SK-N-SH (cell line): ENCODE data around the gene SHF. TPM values are rescaled to one million over a fixed set of nuclear protein-coding genes. Genes with fewer than 3 reads are reported as not detected.

Experiments used
- CTCF ChIA-PET: fragments of 300-600, 350-600 bp; formaldehyde crosslinking; extraction: SDS; loops from one replicate; lab custom pipeline; 2021; lab: Yijun Ruan, JAX
- POLR2A ChIA-PET: fragments of 350-600 bp; sonication (Branson Sonifier 250); formaldehyde crosslinking; extraction: SDS; loops from one replicate; lab custom pipeline; 2020; ENCODE audit warnings: antibody characterized with exemption, inconsistent platforms; lab: Yijun Ruan, JAX
- DNase-seq: peaks from one replicate; pipeline ENCODE4 v3.0.0; 2012
- H2AFZ ChIP-seq: fragments of 200-600 bp; sonication (generic); 2 replicates; pipeline ENCODE4 v1.8.1; 2016; ENCODE audit warnings: antibody characterized with exemption, mild to moderate bottlenecking, low read depth
- H3F3A ChIP-seq: fragments of 200-600 bp; sonication (generic); replicated peaks from 2 replicates; pipeline ENCODE3; 2016; ENCODE audit warnings: antibody characterized with exemption, mild to moderate bottlenecking; ENCODE audit not compliant: insufficient read depth
- H3K27ac ChIP-seq, 2 experiments: fragments of 200-500 bp in 1 of 2; fragments of 200-600 bp in 1 of 2; sonication (Bioruptor generic) in 1 of 2; sonication (generic), shearing (Covaris generic) in 1 of 2; 2 replicates each; pipeline versions ENCODE4 v1.5.1 to v1.6.1; 2014 to 2016; ENCODE audit warnings: low read depth in 2 of 2, inconsistent platforms in 1 of 2, low read length in 1 of 2, mild to moderate bottlenecking in 1 of 2, mixed read lengths in 1 of 2
- H3K27me3 ChIP-seq: fragments of 200-600 bp; sonication (generic), shearing (Covaris generic); 2 replicates; pipeline ENCODE4 v1.6.1; 2016; ENCODE audit warnings: mixed run types; ENCODE audit not compliant: insufficient read depth
- H3K36me3 ChIP-seq, 2 experiments: fragments of 200-500 bp in 1 of 2; fragments of 200-600 bp in 1 of 2; sonication (Bioruptor generic) in 1 of 2; sonication (generic) in 1 of 2; replicated peaks in 1 of 2; 2 replicates each; pipeline versions ENCODE3 to v1.5.1; 2014 to 2016; ENCODE audit warnings: low read length in 1 of 2, mild to moderate bottlenecking in 1 of 2; ENCODE audit not compliant: insufficient read depth in 2 of 2, control insufficient read depth in 1 of 2
- H3K4me1 ChIP-seq, 2 experiments: fragments of 200-500 bp in 1 of 2; fragments of 200-600 bp in 1 of 2; sonication (Bioruptor generic) in 1 of 2; sonication (generic), shearing (Covaris generic) in 1 of 2; 2 replicates each; pipeline versions ENCODE4 v1.5.1 to v1.6.1; 2014 to 2016; ENCODE audit warnings: low read depth in 1 of 2, low read length in 1 of 2, mixed run types in 1 of 2; ENCODE audit not compliant: insufficient read depth in 2 of 2, control insufficient read depth in 1 of 2
- H3K4me2 ChIP-seq: fragments of 200-600 bp; sonication (generic), shearing (Covaris generic); 2 replicates; pipeline ENCODE4 v1.6.1; 2017; ENCODE audit warnings: mixed run types
- H3K4me3 ChIP-seq, 2 experiments: fragments of 200-500 bp in 1 of 2; fragments of 200-600 bp in 1 of 2; sonication (Bioruptor generic) in 1 of 2; sonication (generic), shearing (Covaris generic) in 1 of 2; 2 replicates each; pipeline versions ENCODE4 v1.5.1 to v1.8.1; 2014 to 2016; ENCODE audit warnings: low read depth in 2 of 2, inconsistent platforms in 1 of 2, low read length in 1 of 2, mild to moderate bottlenecking in 1 of 2, mixed read lengths in 1 of 2, moderate library complexity in 1 of 2
- H3K79me2 ChIP-seq: fragments of 200-600 bp; sonication (generic); 2 replicates; pipeline ENCODE4 v1.8.1; 2017; ENCODE audit warnings: mild to moderate bottlenecking; ENCODE audit not compliant: insufficient read depth
- H3K9ac ChIP-seq: fragments of 200-600 bp; sonication (generic); 2 replicates; pipeline ENCODE4 v1.6.1; 2017; ENCODE audit warnings: mixed run types
- H3K9me2 ChIP-seq: fragments of 200-600 bp; sonication (generic); 2 replicates; pipeline ENCODE4 v1.6.1; 2017; ENCODE audit warnings: mixed run types
- H3K9me3 ChIP-seq: fragments of 200-600 bp; sonication (generic); 2 replicates; pipeline ENCODE4 v1.6.1; 2017; ENCODE audit warnings: mixed run types, mild to moderate bottlenecking, moderate library complexity
- H4K20me1 ChIP-seq: fragments of 200-600 bp; sonication (generic); 2 replicates; pipeline ENCODE4 v1.6.1; 2017; ENCODE audit warnings: mild to moderate bottlenecking, mixed run types; ENCODE audit not compliant: insufficient read depth
- ELF1 ChIP-seq: IDR thresholded peaks from 2 replicates; pipeline ENCODE4 v1.4.0; 2012
- EZH2phosphoT487 ChIP-seq: fragments of 200-600 bp; sonication (generic); IDR thresholded peaks from 2 replicates; pipeline ENCODE4 v1.6.1; 2017; ENCODE audit warnings: low read depth, mixed run types, mild to moderate bottlenecking, antibody characterized with exemption, moderate library complexity, borderline replicate concordance
- FOXM1 ChIP-seq: IDR thresholded peaks from 2 replicates; pipeline ENCODE4 v1.4.0; 2012; ENCODE audit warnings: low read depth, mild to moderate bottlenecking
- GABPA ChIP-seq: IDR thresholded peaks from 2 replicates; pipeline ENCODE4 v1.4.0; 2012; ENCODE audit warnings: low read depth, mild to moderate bottlenecking
- GATA2 ChIP-seq: sonication (generic); formaldehyde crosslinking; IDR thresholded peaks from 2 replicates; pipeline ENCODE4 v1.5.0; 2020; ENCODE audit warnings: mild to moderate bottlenecking, missing genetic modification reagents
- NFIC ChIP-seq: IDR thresholded peaks from 2 replicates; pipeline ENCODE4 v1.4.0; 2012; ENCODE audit warnings: borderline replicate concordance
- NRF1 ChIP-seq: IDR thresholded peaks from 2 replicates; pipeline ENCODE4 v1.6.1; 2012; ENCODE audit warnings: low read depth, mild to moderate bottlenecking, low read length
- RCOR1 ChIP-seq: fragments of 150-350 bp; IDR thresholded peaks from 2 replicates; pipeline ENCODE4 v1.6.1; 2017; ENCODE audit warnings: antibody characterized with exemption, low read length
- RFX5 ChIP-seq: IDR thresholded peaks from 2 replicates; pipeline ENCODE4 v1.6.1; 2012; ENCODE audit warnings: mild to moderate bottlenecking, improper control_type of control experiment, low read length
- SIN3A ChIP-seq: IDR thresholded peaks from 2 replicates; pipeline ENCODE4 v1.6.1; 2012; ENCODE audit warnings: low read depth, mild to moderate bottlenecking, low read length, moderate library complexity, borderline replicate concordance
- SMC3 ChIP-seq: IDR thresholded peaks from 2 replicates; pipeline ENCODE4 v1.6.1; 2012; ENCODE audit warnings: low read depth, low read length, improper control_type of control experiment
- TCF12 ChIP-seq: IDR thresholded peaks from 2 replicates; pipeline ENCODE4 v1.4.0; 2012
- TEAD4 ChIP-seq: IDR thresholded peaks from 2 replicates; pipeline ENCODE4 v1.4.0; 2012; ENCODE audit warnings: mild to moderate bottlenecking, borderline replicate concordance; ENCODE audit not compliant: insufficient read depth
- YY1 ChIP-seq: IDR thresholded peaks from 2 replicates; pipeline ENCODE4 v1.4.0; 2012; ENCODE audit warnings: low read depth, mild to moderate bottlenecking
- WGBS: methylation state at CpG from one replicate; pipeline ENCODE4 v1.1.6; 2017; ENCODE audit warnings: low lambda C conversion rate; 5-methylcytosine and 5-hydroxymethylcytosine counted together
- polyA plus RNA-seq, 3 experiments: library from polyadenylated mRNA; depleted of rRNA; stranded (reverse); fragments of >200 nt; gene quantifications; 2 replicates each; pipeline ENCODE4 v1.2.3, GENCODE V29; 2012
- TF ChIP-seq, protein P1 (sequence below): IDR thresholded peaks from 2 replicates; pipeline ENCODE4 v1.4.0; 2012; ENCODE audit warnings: low read depth, borderline replicate concordance
- TF ChIP-seq, protein P2 (sequence below): IDR thresholded peaks from 2 replicates; pipeline ENCODE4 v1.4.0; 2012; ENCODE audit warnings: low read depth, borderline replicate concordance
- TF ChIP-seq, protein P3 (sequence below): fragments of 150-350 bp; IDR thresholded peaks from 2 replicates; pipeline ENCODE4 v1.6.1; 2016; ENCODE audit warnings: mild to moderate bottlenecking, low read depth, low read length
- TF ChIP-seq, protein P4 (sequence below): IDR thresholded peaks from 2 replicates; pipeline ENCODE4 v1.4.0; 2012; ENCODE audit warnings: low read depth
- TF ChIP-seq, protein P5 (sequence below): IDR thresholded peaks from 2 replicates; pipeline ENCODE4; 2012

The SHF gene
- polyA plus RNA-seq, 1 of the 3 experiments (the other 2 are of a cell fraction), result 5.5 TPM

DNA sequence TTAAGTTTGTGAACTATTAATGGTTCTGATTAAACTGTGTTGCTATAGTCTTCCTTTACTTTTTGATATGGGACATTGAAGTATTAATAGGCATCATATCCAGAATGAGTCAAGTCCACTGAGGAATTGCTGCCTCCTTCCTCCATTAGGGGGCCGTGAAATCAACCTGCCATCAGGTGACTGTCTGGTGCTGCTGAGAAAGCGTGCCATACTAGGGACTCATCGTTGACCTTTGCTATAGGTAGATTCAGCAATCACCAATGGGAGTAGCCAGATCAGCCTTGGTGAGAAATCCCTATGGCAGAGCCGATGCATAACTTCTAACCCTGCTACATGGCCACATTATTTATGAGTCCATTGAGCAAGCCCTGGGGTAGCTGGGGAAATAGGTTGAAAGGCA lies 34.2 kb upstream of the SHF start (continued):
- TF ChIP-seq, protein P1, sequence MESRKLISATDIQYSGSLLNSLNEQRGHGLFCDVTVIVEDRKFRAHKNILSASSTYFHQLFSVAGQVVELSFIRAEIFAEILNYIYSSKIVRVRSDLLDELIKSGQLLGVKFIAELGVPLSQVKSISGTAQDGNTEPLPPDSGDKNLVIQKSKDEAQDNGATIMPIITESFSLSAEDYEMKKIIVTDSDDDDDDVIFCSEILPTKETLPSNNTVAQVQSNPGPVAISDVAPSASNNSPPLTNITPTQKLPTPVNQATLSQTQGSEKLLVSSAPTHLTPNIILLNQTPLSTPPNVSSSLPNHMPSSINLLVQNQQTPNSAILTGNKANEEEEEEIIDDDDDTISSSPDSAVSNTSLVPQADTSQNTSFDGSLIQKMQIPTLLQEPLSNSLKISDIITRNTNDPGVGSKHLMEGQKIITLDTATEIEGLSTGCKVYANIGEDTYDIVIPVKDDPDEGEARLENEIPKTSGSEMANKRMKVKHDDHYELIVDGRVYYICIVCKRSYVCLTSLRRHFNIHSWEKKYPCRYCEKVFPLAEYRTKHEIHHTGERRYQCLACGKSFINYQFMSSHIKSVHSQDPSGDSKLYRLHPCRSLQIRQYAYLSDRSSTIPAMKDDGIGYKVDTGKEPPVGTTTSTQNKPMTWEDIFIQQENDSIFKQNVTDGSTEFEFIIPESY, result no peak
- TF ChIP-seq EZH2phosphoT487 (no peak), NRF1 (no peak), TCF12 (no peak), SIN3A (no peak), RFX5 (no peak)

DNA sequence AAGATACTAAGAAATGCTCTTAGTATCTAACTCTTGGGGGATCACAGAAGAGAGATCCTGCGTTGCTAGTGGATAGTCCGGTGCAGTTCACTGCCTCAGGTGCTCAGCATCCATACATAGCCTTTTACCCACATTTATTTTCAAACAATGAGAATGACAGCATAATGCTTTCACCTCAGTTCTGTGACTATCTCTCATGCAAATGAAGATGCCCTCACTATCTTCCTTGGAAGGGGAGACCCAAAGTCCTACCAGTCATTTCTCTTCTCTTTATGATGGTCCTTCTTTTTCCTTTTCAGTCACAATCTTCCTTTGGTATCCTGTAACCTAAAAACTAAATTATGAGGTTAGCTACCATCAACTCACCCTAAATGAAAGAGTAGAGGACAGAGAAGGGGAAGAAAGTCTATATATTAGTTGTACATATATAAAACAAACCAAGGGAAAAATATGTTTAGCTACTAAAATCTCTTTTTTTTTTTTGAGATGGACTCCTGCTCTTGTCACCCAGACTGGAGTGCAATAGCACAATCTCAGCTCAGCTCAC lies 33.4 kb upstream of the SHF start:
- POLR2A ChIA-PET, result no interaction called here

More for the DNA sequence above, 33.4 kb upstream of the SHF start:
- DNase-seq, result no peak
- Histone ChIP-seq H3K9me2 (no peaks in the 10 kb centered on the region), H3F3A (no peaks in the 10 kb centered on the region), H3K27me3 (peaks cover 5% of the 10 kb centered on the region; the same call in 1 of the 2 replicates), H3K9me3 (no peaks in the 10 kb centered on the region), H3K4me3 (no peak overlapping the region), H3K36me3 (no peaks in the 10 kb centered on the region), H3K4me2 (no peak overlapping the region), H4K20me1 (no peaks in the 10 kb centered on the region), H2AFZ (no peak overlapping the region), H3K27ac (no peak overlapping the region), H3K9ac (no peak overlapping the region), H3K4me1 (no peaks in the 10 kb centered on the region), H3K79me2 (no peaks in the 10 kb centered on the region)
- 81% methylated on average over 2 of the region's 2 CpGs for WGBS
- CTCF ChIA-PET, result interaction anchor here (1.0 to 2.1 kb wide), 2 partner anchors 11 to 16 kb away, joined by 6 read pairs; no protein-coding TSS in a partner anchor
- no peak for TF ChIP-seq NRF1
- TF ChIP-seq GATA2 (CRISPR knock-in tag), result no peak
- TF ChIP-seq TEAD4, result no peak
- TF ChIP-seq NFIC, result no peak
- TF ChIP-seq, protein P2, sequence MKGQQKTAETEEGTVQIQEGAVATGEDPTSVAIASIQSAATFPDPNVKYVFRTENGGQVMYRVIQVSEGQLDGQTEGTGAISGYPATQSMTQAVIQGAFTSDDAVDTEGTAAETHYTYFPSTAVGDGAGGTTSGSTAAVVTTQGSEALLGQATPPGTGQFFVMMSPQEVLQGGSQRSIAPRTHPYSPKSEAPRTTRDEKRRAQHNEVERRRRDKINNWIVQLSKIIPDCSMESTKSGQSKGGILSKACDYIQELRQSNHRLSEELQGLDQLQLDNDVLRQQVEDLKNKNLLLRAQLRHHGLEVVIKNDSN, result no peak
- TF ChIP-seq TCF12, result no peak
- no peak for TF ChIP-seq RFX5
- no peak for TF ChIP-seq ELF1
- TF ChIP-seq SMC3, result no peak
- TF ChIP-seq, protein P3, sequence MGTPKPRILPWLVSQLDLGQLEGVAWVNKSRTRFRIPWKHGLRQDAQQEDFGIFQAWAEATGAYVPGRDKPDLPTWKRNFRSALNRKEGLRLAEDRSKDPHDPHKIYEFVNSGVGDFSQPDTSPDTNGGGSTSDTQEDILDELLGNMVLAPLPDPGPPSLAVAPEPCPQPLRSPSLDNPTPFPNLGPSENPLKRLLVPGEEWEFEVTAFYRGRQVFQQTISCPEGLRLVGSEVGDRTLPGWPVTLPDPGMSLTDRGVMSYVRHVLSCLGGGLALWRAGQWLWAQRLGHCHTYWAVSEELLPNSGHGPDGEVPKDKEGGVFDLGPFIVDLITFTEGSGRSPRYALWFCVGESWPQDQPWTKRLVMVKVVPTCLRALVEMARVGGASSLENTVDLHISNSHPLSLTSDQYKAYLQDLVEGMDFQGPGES, result no peak
- no peak for TF ChIP-seq GABPA
- no peak for TF ChIP-seq FOXM1
- TF ChIP-seq YY1, result no peak
- no peak for TF ChIP-seq EZH2phosphoT487
- TF ChIP-seq, protein P4, sequence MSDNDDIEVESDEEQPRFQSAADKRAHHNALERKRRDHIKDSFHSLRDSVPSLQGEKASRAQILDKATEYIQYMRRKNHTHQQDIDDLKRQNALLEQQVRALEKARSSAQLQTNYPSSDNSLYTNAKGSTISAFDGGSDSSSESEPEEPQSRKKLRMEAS, result no peak
- TF ChIP-seq, protein P5, sequence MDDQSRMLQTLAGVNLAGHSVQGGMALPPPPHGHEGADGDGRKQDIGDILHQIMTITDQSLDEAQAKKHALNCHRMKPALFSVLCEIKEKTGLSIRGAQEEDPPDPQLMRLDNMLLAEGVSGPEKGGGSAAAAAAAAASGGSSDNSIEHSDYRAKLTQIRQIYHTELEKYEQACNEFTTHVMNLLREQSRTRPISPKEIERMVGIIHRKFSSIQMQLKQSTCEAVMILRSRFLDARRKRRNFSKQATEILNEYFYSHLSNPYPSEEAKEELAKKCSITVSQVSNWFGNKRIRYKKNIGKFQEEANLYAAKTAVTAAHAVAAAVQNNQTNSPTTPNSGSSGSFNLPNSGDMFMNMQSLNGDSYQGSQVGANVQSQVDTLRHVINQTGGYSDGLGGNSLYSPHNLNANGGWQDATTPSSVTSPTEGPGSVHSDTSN, result no peak
- TF ChIP-seq RCOR1, result no peak
